ENCODE results near the gene CLPTM1. TPM values are rescaled to one million over a fixed set of nuclear protein-coding genes. Genes with fewer than 3 reads are reported as not detected.
A peak's percentile ranks its signal among the peaks of the same experiment; 100 is the strongest.

CLPTM1 gene
- polyA plus RNA-seq, 1 donor from 2014 or later: 15.3 TPM

DNA sequence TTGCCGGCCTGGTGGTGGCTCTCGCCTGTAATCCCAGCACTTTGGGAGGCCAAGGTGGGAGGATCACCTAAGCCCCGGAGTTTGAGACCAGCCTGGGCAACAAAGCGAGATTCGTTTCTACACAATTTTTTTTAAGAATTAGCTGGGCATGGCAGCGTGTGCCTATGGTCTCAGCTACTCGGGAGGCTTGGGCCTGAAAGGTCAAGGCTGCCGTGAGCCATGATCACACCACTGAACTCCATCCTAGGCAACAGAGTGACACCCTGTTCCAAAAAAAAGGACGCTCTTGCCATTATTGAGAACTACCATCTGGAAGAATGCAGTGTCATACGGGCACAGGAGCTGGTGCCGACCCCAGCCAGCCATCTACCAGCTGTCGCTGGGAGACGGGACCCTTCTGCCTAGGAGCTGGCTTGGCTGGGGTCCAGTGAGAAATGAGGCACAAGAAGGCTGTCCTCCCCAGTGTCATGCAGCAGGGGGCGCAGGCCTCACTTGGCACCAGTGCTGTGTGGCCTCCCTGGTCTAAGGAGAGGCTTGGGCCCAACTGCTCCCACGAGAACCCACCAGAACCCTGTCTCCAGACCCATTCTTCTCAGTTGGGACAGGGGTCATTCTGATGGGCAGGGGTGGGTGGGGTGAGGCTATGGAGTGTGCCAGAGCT lies 33.8 kb downstream of the CLPTM1 start:
- no peak overlapping the region for H3K9ac ChIP-seq (ENCODE audit: low read length)
- H3K36me3 ChIP-seq (ENCODE audit: insufficient read depth, low read length): no peaks in the 10 kb centered on the region

GRCh38 chr19:44990459-44990858 lies 35.3 kb downstream of the CLPTM1 start:
- Histone ChIP-seq H3K79me2 (replicated peaks; ENCODE audit: insufficient read depth, low read length) (no peaks in the 10 kb centered on the region), H3K4me2 (ENCODE audit: low read length) (no peak overlapping the region), H3F3A (ENCODE audit: insufficient read depth, low read length, poor library complexity, severe bottlenecking) (no peaks in the 10 kb centered on the region), H3K9ac (ENCODE audit: low read length) (no peak overlapping the region), H3K4me3 (ENCODE audit: low read length) (no peak overlapping the region), H4K20me1 (ENCODE audit: insufficient read depth) (no peaks in the 10 kb centered on the region), H2AFZ (ENCODE audit: low read depth, low read length) (no peak overlapping the region), H3K9me3 (ENCODE audit: low read length) (no peaks in the 10 kb centered on the region), H3K36me3 (ENCODE audit: insufficient read depth, low read length) (no peaks in the 10 kb centered on the region), H3K27me3 (ENCODE audit: insufficient read depth, low read depth, low read length) (no peaks in the 10 kb centered on the region), H3K27ac (ENCODE audit: low read length) (no peak overlapping the region), H3K9me2 (ENCODE audit: insufficient read depth, low read length) (no peaks in the 10 kb centered on the region)
- TF ChIP-seq, protein P1, sequence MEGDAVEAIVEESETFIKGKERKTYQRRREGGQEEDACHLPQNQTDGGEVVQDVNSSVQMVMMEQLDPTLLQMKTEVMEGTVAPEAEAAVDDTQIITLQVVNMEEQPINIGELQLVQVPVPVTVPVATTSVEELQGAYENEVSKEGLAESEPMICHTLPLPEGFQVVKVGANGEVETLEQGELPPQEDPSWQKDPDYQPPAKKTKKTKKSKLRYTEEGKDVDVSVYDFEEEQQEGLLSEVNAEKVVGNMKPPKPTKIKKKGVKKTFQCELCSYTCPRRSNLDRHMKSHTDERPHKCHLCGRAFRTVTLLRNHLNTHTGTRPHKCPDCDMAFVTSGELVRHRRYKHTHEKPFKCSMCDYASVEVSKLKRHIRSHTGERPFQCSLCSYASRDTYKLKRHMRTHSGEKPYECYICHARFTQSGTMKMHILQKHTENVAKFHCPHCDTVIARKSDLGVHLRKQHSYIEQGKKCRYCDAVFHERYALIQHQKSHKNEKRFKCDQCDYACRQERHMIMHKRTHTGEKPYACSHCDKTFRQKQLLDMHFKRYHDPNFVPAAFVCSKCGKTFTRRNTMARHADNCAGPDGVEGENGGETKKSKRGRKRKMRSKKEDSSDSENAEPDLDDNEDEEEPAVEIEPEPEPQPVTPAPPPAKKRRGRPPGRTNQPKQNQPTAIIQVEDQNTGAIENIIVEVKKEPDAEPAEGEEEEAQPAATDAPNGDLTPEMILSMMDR (IDR thresholded peaks at IDR 0.05; ENCODE audit: poor library complexity, severe bottlenecking): no peak
- TF ChIP-seq RAD21 (conservative IDR thresholded peaks at IDR 0.05): no peak

More for the DNA sequence above, 33.8 kb downstream of the CLPTM1 start:
- no peaks in the 10 kb centered on the region for H3K9me2 ChIP-seq (ENCODE audit: insufficient read depth, low read length)
- H3F3A ChIP-seq (ENCODE audit: insufficient read depth, low read length, poor library complexity, severe bottlenecking): no peaks in the 10 kb centered on the region
- H3K27ac ChIP-seq (ENCODE audit: low read length): no peak overlapping the region
- H3K4me2 ChIP-seq (ENCODE audit: low read length): no peak overlapping the region
- H2AFZ ChIP-seq (ENCODE audit: low read depth, low read length): no peak overlapping the region
- no peak overlapping the region for H3K4me3 ChIP-seq (ENCODE audit: low read length)
- no peaks in the 10 kb centered on the region for H3K27me3 ChIP-seq (ENCODE audit: insufficient read depth, low read depth, low read length)
- TF ChIP-seq SMC3 (conservative IDR thresholded peaks at IDR 0.05; ENCODE audit: poor library complexity) (peak; percentile 67), RAD21 (conservative IDR thresholded peaks at IDR 0.05) (peak; percentile 33), MXI1 (conservative IDR thresholded peaks at IDR 0.05; ENCODE audit: poor library complexity, severe bottlenecking) (no peak), TAF1 (IDR thresholded peaks at IDR 0.05; ENCODE audit: low read depth) (no peak)
- TF ChIP-seq, protein P1 (IDR thresholded peaks at IDR 0.05; ENCODE audit: poor library complexity, severe bottlenecking): peak; percentile 55
- no peaks in the 10 kb centered on the region for H3K79me2 ChIP-seq (replicated peaks; ENCODE audit: insufficient read depth, low read length)
- no peaks in the 10 kb centered on the region for H3K9me3 ChIP-seq (ENCODE audit: low read length)
- no peaks in the 10 kb centered on the region for H4K20me1 ChIP-seq (ENCODE audit: insufficient read depth)

- Histone ChIP-seq H4K20me1 (ENCODE audit: insufficient read depth) (no peaks in the 10 kb centered on the region), H3K27ac (ENCODE audit: low read length) (no peak overlapping the region), H3K27me3 (ENCODE audit: insufficient read depth, low read depth, low read length) (no peaks in the 10 kb centered on the region), H3K36me3 (ENCODE audit: insufficient read depth, low read length) (no peaks in the 10 kb centered on the region), H3K4me3 (ENCODE audit: low read length) (no peak overlapping the region), H2AFZ (ENCODE audit: low read depth, low read length) (no peak overlapping the region), H3K9me2 (ENCODE audit: insufficient read depth, low read length) (no peaks in the 10 kb centered on the region), H3K4me2 (ENCODE audit: low read length) (no peak overlapping the region), H3F3A (ENCODE audit: insufficient read depth, low read length, poor library complexity, severe bottlenecking) (no peaks in the 10 kb centered on the region), H3K9me3 (ENCODE audit: low read length) (no peaks in the 10 kb centered on the region), H3K79me2 (replicated peaks; ENCODE audit: insufficient read depth, low read length) (no peaks in the 10 kb centered on the region), H3K9ac (ENCODE audit: low read length) (no peak overlapping the region)
- TF ChIP-seq TAF1 (IDR thresholded peaks at IDR 0.05; ENCODE audit: low read depth): no peak
- TF ChIP-seq, protein P1 (IDR thresholded peaks at IDR 0.05; ENCODE audit: poor library complexity, severe bottlenecking): no peak
- TF ChIP-seq POLR2AphosphoS5 (IDR thresholded peaks at IDR 0.05): no peak
- no peak for TF ChIP-seq EZH2 (IDR thresholded peaks at IDR 0.05; ENCODE audit: borderline replicate concordance, insufficient read depth, low read length, poor library complexity, severe bottlenecking)
- no peak for TF ChIP-seq MXI1 (conservative IDR thresholded peaks at IDR 0.05; ENCODE audit: poor library complexity, severe bottlenecking)
These were observed 35.8 kb downstream of the CLPTM1 start for GRCh38 chr19:44990966-44991365.
